IMR-90 (cell line): ENCODE data around the gene DDX24.

ENCODE experiments used
- CEBPB ChIP-seq: IDR thresholded peaks from 2 replicates; pipeline ENCODE4 v1.6.1; 2012; ENCODE audit warnings: low read depth, low read length, improper control_type of control experiment
- CHD1 ChIP-seq: IDR thresholded peaks from 2 replicates; pipeline ENCODE4 v1.6.1; 2012; ENCODE audit warnings: low read depth, low read length, improper control_type of control experiment
- RAD21 ChIP-seq: IDR thresholded peaks from 2 replicates; pipeline ENCODE4 v1.6.1; 2012; ENCODE audit warnings: low read length, improper control_type of control experiment
- TF ChIP-seq, protein P1 (sequence below): conservative IDR thresholded peaks from 2 replicates; pipeline ENCODE4 v1.5.1; 2012; ENCODE audit warnings: mild to moderate bottlenecking, low read depth, low read length, improper control_type of control experiment

GRCh38 chr14:94113490-94113889 lies 32.5 kb upstream of the DDX24 start:
- TF ChIP-seq, protein P1, sequence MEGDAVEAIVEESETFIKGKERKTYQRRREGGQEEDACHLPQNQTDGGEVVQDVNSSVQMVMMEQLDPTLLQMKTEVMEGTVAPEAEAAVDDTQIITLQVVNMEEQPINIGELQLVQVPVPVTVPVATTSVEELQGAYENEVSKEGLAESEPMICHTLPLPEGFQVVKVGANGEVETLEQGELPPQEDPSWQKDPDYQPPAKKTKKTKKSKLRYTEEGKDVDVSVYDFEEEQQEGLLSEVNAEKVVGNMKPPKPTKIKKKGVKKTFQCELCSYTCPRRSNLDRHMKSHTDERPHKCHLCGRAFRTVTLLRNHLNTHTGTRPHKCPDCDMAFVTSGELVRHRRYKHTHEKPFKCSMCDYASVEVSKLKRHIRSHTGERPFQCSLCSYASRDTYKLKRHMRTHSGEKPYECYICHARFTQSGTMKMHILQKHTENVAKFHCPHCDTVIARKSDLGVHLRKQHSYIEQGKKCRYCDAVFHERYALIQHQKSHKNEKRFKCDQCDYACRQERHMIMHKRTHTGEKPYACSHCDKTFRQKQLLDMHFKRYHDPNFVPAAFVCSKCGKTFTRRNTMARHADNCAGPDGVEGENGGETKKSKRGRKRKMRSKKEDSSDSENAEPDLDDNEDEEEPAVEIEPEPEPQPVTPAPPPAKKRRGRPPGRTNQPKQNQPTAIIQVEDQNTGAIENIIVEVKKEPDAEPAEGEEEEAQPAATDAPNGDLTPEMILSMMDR, result no peak
- no peak for TF ChIP-seq RAD21
- TF ChIP-seq CHD1, result no peak
- TF ChIP-seq CEBPB, result no peak
